Measurements from ENCODE around the gene PAX5.
A peak's percentile ranks its signal among the peaks of the same experiment; 100 is the strongest.
"Not testable (repeated sequence)": the region's sequence is repeated elsewhere in the genome, so short reads cannot be mapped to it uniquely, and the experiment has no call there.

PAX5 gene

GRCh38 chr9:36870960-36871359, 163.1 kb downstream of the PAX5 start:
- H3K27me3 ChIP-seq (ENCODE audit: insufficient read depth, low read depth, severe bottlenecking) = no peaks in the 10 kb centered on the region

GRCh38 chr9:36869605-36870004, 164.5 kb downstream of the PAX5 start:
- not testable (repeated sequence) for H3K27ac ChIP-seq; H3K9me3 ChIP-seq (ENCODE audit: severe bottlenecking); H3K27me3 ChIP-seq (ENCODE audit: insufficient read depth, low read depth, severe bottlenecking); DNase-seq; H3K4me3 ChIP-seq (ENCODE audit: low read depth, low read length)
- peaks cover 15% of the 10 kb centered on the region for H3K36me3 ChIP-seq

More at GRCh38 chr9:36870960-36871359, 163.1 kb downstream of the PAX5 start:
- Histone ChIP-seq H3K36me3 (peaks cover 27% of the 10 kb centered on the region), H3K9me3 (ENCODE audit: severe bottlenecking) (peaks cover 2% of the 10 kb centered on the region), H3K4me3 (ENCODE audit: low read depth, low read length) (no peak overlapping the region), H3K27ac (no peak overlapping the region)
- no peak for DNase-seq
- no peak for TF ChIP-seq CTCF (IDR thresholded peaks at IDR 0.05; ENCODE audit: low read depth, low read length)

- Histone ChIP-seq H3K36me3 (peaks cover 13% of the 10 kb centered on the region; the same call in 1 of the 2 replicates), H3K27ac (no peak overlapping the region), H3K27me3 (ENCODE audit: insufficient read depth, low read depth, severe bottlenecking) (no peaks in the 10 kb centered on the region), H3K4me3 (ENCODE audit: low read depth, low read length) (no peak overlapping the region), H3K9me3 (ENCODE audit: severe bottlenecking) (no peaks in the 10 kb centered on the region)
- DNase-seq = no peak
- no peak for TF ChIP-seq CTCF (IDR thresholded peaks at IDR 0.05; ENCODE audit: low read depth, low read length)
These were observed 165.3 kb downstream of the PAX5 start for GRCh38 chr9:36868586-36869282.

GRCh38 chr9:36867672-36868471, 166.2 kb downstream of the PAX5 start:
- Histone ChIP-seq H3K27me3 (ENCODE audit: insufficient read depth, low read depth, severe bottlenecking) (no peaks in the 10 kb centered on the region), H3K4me3 (ENCODE audit: low read depth, low read length) (no peak overlapping the region), H3K27ac (no peak overlapping the region), H3K9me3 (ENCODE audit: severe bottlenecking) (no peaks in the 10 kb centered on the region), H3K36me3 (peaks cover 6% of the 10 kb centered on the region)
- TF ChIP-seq CTCF (IDR thresholded peaks at IDR 0.05; ENCODE audit: low read depth, low read length) = no peak
- DNase-seq = no peak

GRCh38 chr9:36867241-36867640, 166.8 kb downstream of the PAX5 start:
- H3K4me3 ChIP-seq (ENCODE audit: low read depth, low read length) = no peak overlapping the region
- H3K27ac ChIP-seq = no peak overlapping the region
- no peaks in the 10 kb centered on the region for H3K27me3 ChIP-seq (ENCODE audit: insufficient read depth, low read depth, severe bottlenecking)
- no peak for TF ChIP-seq CTCF (IDR thresholded peaks at IDR 0.05; ENCODE audit: low read depth, low read length)
- no peak for DNase-seq
- H3K36me3 ChIP-seq = peaks cover 3% of the 10 kb centered on the region
- H3K9me3 ChIP-seq (ENCODE audit: severe bottlenecking) = no peaks in the 10 kb centered on the region

- Histone ChIP-seq H3K27me3 (ENCODE audit: insufficient read depth, low read depth, severe bottlenecking) (no peaks in the 10 kb centered on the region), H3K36me3 (peaks cover 3% of the 10 kb centered on the region)
- DNase-seq = no peak
These were observed 167.2 kb downstream of the PAX5 start for GRCh38 chr9:36866840-36867239.

More at GRCh38 chr9:36866840-36867239, 167.2 kb downstream of the PAX5 start:
- no peak overlapping the region for H3K4me3 ChIP-seq (ENCODE audit: low read depth, low read length)
- H3K27ac ChIP-seq = no peak overlapping the region
- TF ChIP-seq CTCF (IDR thresholded peaks at IDR 0.05; ENCODE audit: low read depth, low read length) = peak; percentile 54
- no peaks in the 10 kb centered on the region for H3K9me3 ChIP-seq (ENCODE audit: severe bottlenecking)
